K562 (cell line): ENCODE results near the gene UROS. TPM values are rescaled to one million over a fixed set of nuclear protein-coding genes. Genes with fewer than 3 reads are reported as not detected.

Experiments
- ATAC-seq: fragments of 200-7000 bp; cut with Tn5 transposase; 3 replicates; pipeline ENCODE4 v1.9.1; 2020; ENCODE audit warnings: moderate library complexity
- BruUV-seq: library from RNA; stranded (reverse); fragments of 400-500 nt; replicated peaks from 2 replicates; lab custom pipeline; 2021; lab: Mats Ljungman, UMichigan
- CTCF ChIA-PET: fragments of 300-600 bp; formaldehyde crosslinking; extraction: SDS; loops from one replicate; lab custom pipeline; 2021; ENCODE audit warnings: low intra/inter-chr PET ratio; lab: Yijun Ruan, JAX
- POLR2A ChIA-PET: fragments of 300-600, 350-650 bp; sonication (Branson Sonifier 250); formaldehyde crosslinking; extraction: SDS; loops from one replicate; lab custom pipeline; 2021; ENCODE audit warnings: antibody characterized with exemption, inconsistent platforms; lab: Yijun Ruan, JAX
- DNase-seq, 4 experiments: peaks; one replicate each; pipeline versions ENCODE4 v3.0.0 to v3.0.0-alpha.2; 2011 to 2018; ENCODE audit warnings: low spot score in 3 of 4, mixed read lengths in 3 of 4; ENCODE audit errors: extremely low read depth in 1 of 4
- FAIRE-seq: peaks from 2 replicates; lab custom pipeline; 2011; peaks lifted over from hg19 to GRCh38; lab: Jason Lieb, UNC
- H2AFZ ChIP-seq: 2 replicates; pipeline ENCODE4 v1.6.0; 2011; ENCODE audit warnings: low read depth, low read length, control low read depth, inconsistent platforms
- H3K27ac ChIP-seq: fragments of 200-600 bp; 3 replicates; pipeline ENCODE4 v1.8.0; 2011; ENCODE audit warnings: low read depth, mild to moderate bottlenecking, control low read depth, inconsistent platforms, low read length, moderate library complexity, mixed read lengths; ENCODE audit errors: extremely low read depth
- H3K27me3 ChIP-seq, 2 experiments: fragments of 300-600 bp in 1 of 2; 2 replicates in 1 of 2; 3 replicates in 1 of 2; pipeline versions ENCODE4 v1.6.0 to v1.8.0; 2011; ENCODE audit warnings: inconsistent platforms in 2 of 2, low read length in 2 of 2, mild to moderate bottlenecking in 1 of 2, mixed read lengths in 1 of 2, moderate library complexity in 1 of 2; ENCODE audit not compliant: control insufficient read depth in 2 of 2, insufficient read depth in 2 of 2
- H3K36me3 ChIP-seq: fragments of 300-600 bp; 3 replicates; pipeline ENCODE4 v1.8.0; 2011; ENCODE audit warnings: mild to moderate bottlenecking, low read length, inconsistent platforms; ENCODE audit not compliant: control insufficient read depth, insufficient read depth
- H3K4me1 ChIP-seq, 2 experiments: fragments of 200-600 bp in 1 of 2; replicated peaks in 1 of 2; 2 replicates in 1 of 2; 3 replicates in 1 of 2; pipeline versions ENCODE4 v1.5.1 to v1.8.0; 2011; ENCODE audit warnings: inconsistent platforms in 2 of 2, low read length in 2 of 2, mild to moderate bottlenecking in 1 of 2, mixed read lengths in 1 of 2, moderate library complexity in 1 of 2; ENCODE audit not compliant: control insufficient read depth in 2 of 2, insufficient read depth in 2 of 2
- H3K4me2 ChIP-seq: 2 replicates; pipeline ENCODE4 v1.6.1; 2011; ENCODE audit warnings: low read length, control low read depth, inconsistent platforms, mixed read lengths; ENCODE audit not compliant: insufficient read depth
- H3K4me3 ChIP-seq: fragments of 200-600 bp; sonication (generic), shearing (Covaris generic); 2 replicates; pipeline ENCODE4 v1.5.1; 2016; ENCODE audit warnings: control low read depth, inconsistent platforms
- H3K79me2 ChIP-seq: fragments of 200-600 bp; 3 replicates; pipeline ENCODE4 v1.8.0; 2011; ENCODE audit warnings: low read length, inconsistent platforms; ENCODE audit not compliant: control insufficient read depth, insufficient read depth
- H3K9ac ChIP-seq, 2 experiments: 2 replicates each; pipeline versions ENCODE4 v1.6.0 to v1.6.1; 2011; ENCODE audit warnings: low read depth in 2 of 2, low read length in 2 of 2, control low read depth in 1 of 2, inconsistent platforms in 1 of 2, mild to moderate bottlenecking in 1 of 2, mixed read lengths in 1 of 2; ENCODE audit not compliant: insufficient read depth in 1 of 2
- H3K9me1 ChIP-seq: one replicate; pipeline ENCODE4 v1.6.0; 2011; ENCODE audit warnings: inconsistent platforms, mild to moderate bottlenecking, low read length, moderate library complexity; ENCODE audit not compliant: control insufficient read depth, insufficient read depth
- H3K9me3 ChIP-seq: replicated peaks from 2 replicates; pipeline ENCODE4 v1.5.1; 2011; ENCODE audit warnings: low read depth, low read length, inconsistent platforms; ENCODE audit not compliant: control insufficient read depth, insufficient read depth
- H4K20me1 ChIP-seq: replicated peaks from 2 replicates; pipeline ENCODE4 v1.6.1; 2011; ENCODE audit warnings: low read length, inconsistent platforms, mixed read lengths; ENCODE audit not compliant: control insufficient read depth, insufficient read depth
- CCAR2 ChIP-seq: fragments of 200-400 bp; formaldehyde crosslinking; IDR thresholded peaks from 2 replicates; pipeline ENCODE4 v1.6.1; 2017; ENCODE audit warnings: mild to moderate bottlenecking, low read depth, low read length
- HDAC2 ChIP-seq: fragments of 450-650 bp; IDR thresholded peaks from 2 replicates; pipeline ENCODE4 v1.6.1; 2016; ENCODE audit warnings: mild to moderate bottlenecking
- KLF6 ChIP-seq: fragments of 250-450 bp; sonication (Bioruptor Pico); IDR thresholded peaks from 2 replicates; pipeline ENCODE4 v1.4.0; 2020; ENCODE audit warnings: mild to moderate bottlenecking, moderate library complexity, borderline replicate concordance
- NFE2L1 ChIP-seq: fragments of 450-650 bp; IDR thresholded peaks from 2 replicates; pipeline ENCODE4 v1.6.1; 2016; ENCODE audit warnings: missing genetic modification characterization, low read depth, mild to moderate bottlenecking, missing compliant biosample characterization, moderate library complexity, borderline replicate concordance
- PML ChIP-seq: IDR thresholded peaks from 2 replicates; pipeline ENCODE4 v1.6.1; 2012; ENCODE audit warnings: low read length, inconsistent platforms
- RAD21 ChIP-seq, 2 experiments: fragments of 250-450 bp in 1 of 2; fragments of 450-650 bp in 1 of 2; sonication (Bioruptor Pico) in 1 of 2; formaldehyde crosslinking in 1 of 2; IDR thresholded peaks in 1 of 2; conservative IDR thresholded peaks in 1 of 2; 2 replicates each; pipeline versions ENCODE4 v1.4.0 to v1.8.0; 2020 to 2022; ENCODE audit warnings: mild to moderate bottlenecking in 2 of 2, moderate library complexity in 1 of 2
- RFX7 ChIP-seq: fragments of 250-450 bp; sonication (Bioruptor Pico); IDR thresholded peaks from 2 replicates; pipeline ENCODE4 v1.5.1; 2021; ENCODE audit warnings: mild to moderate bottlenecking
- SMARCB1 ChIP-seq: IDR thresholded peaks from 2 replicates; pipeline ENCODE4 v1.6.1; 2011; ENCODE audit warnings: improper control_type of control experiment, low read depth; ENCODE audit not compliant: insufficient read length
- ZNF124 ChIP-seq: sonication (generic); formaldehyde crosslinking; IDR thresholded peaks from 2 replicates; pipeline ENCODE4 v1.8.1; 2022; ENCODE audit warnings: missing genetic modification reagents
- WGBS: fragments of 100-300 bp; shearing (Covaris generic); methylation state at CpG from one replicate; pipeline ENCODE4 v1.1.6; 2016; ENCODE audit warnings: low coverage, mixed read lengths; ENCODE audit not compliant: insufficient coverage; ENCODE audit errors: missing lambda C conversion rate; 5-methylcytosine and 5-hydroxymethylcytosine counted together
- in situ Hi-C: fragments of 300-500 bp; cut with MboI; formaldehyde crosslinking; loops from 4 replicates; pipeline ENCODE4 v1.15.0; 2018; ENCODE audit warnings: inconsistent platforms, mixed read lengths
- intact Hi-C: fragments of 100-400 bp; cut with micrococcal nuclease; formaldehyde crosslinking; loops from 2 replicates; pipeline ENCODE4 v1.14.2; 2022
- polyA plus RNA-seq, 8 experiments: library from polyadenylated mRNA; depleted of rRNA in 4 of 8; stranded (reverse) in 5 of 8; unstranded in 3 of 8; fragments of >200 nt; fragmentation: Nextera tagmentation in 2 of 8; fragmentation: Illumina TruSeq in 1 of 8; extraction: Ambion mirVana in 2 of 8; extraction: Trizol in 1 of 8; gene quantifications; 2 replicates each; pipeline versions ENCODE4 v1.2.1 to v1.2.3, GENCODE V29; 2011 to 2014; ENCODE audit warnings: inconsistent platforms in 1 of 8, missing spikeins in 1 of 8
- total RNA-seq, 7 experiments: library from RNA; depleted of rRNA in 6 of 7; stranded (reverse); fragments of >200 nt in 6 of 7; fragmentation: Illumina TruSeq in 2 of 7; extraction: Trizol in 2 of 7; gene quantifications; 2 replicates each; pipeline versions ENCODE4 v1.2.1 to v1.2.3, GENCODE V29; 2011 to 2021; ENCODE audit warnings: low replicate concordance in 1 of 7
- TF ChIP-seq, protein P1 (sequence below): fragments of 250-450 bp; sonication (Bioruptor Pico); IDR thresholded peaks from 2 replicates; pipeline ENCODE4 v1.8.0; 2022; ENCODE audit warnings: moderate library complexity, mild to moderate bottlenecking, inconsistent platforms
- TF ChIP-seq, protein P2 (sequence below): IDR thresholded peaks from 2 replicates; pipeline ENCODE4 v1.6.1; 2011; ENCODE audit not compliant: insufficient read length; ENCODE audit errors: extremely low read depth
- TF ChIP-seq, protein P3 (sequence below): fragments of 250-450 bp; sonication (Bioruptor Pico); IDR thresholded peaks from 2 replicates; pipeline ENCODE4 v1.5.0; 2021
- TF ChIP-seq, protein P4 (sequence below): IDR thresholded peaks from 3 replicates; pipeline ENCODE4 v1.6.1; 2011; ENCODE audit warnings: borderline replicate concordance, mild to moderate bottlenecking, moderate library complexity; ENCODE audit not compliant: insufficient read length; ENCODE audit errors: extremely low read depth

Gene UROS
- total and polyA plus RNA-seq, 9 of the 15 experiments (the other 6 are each of a cell fraction or from before 2014, with no cell fraction given) = 6.4 to 39.1 (median 32.3) TPM

DNA sequence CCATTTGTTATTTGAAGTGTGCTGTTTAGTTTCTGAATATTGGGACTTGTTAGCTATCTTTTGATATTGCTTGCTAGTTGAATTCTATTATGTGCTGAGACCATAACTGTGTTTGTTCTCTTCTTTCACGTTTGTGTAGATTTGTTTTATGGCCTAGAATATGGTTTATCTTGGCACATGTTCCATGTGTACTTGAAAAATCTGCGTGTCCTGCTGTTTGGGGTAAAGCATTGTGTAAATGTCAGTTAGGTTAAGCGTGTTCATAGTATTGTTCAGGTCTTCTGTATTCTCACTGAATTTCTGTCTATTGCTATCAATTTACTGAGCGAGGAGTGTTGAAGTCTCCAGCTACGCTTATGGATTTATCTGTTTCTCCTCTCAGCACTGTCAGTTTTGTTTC lies 66.9 kb downstream of the UROS start:
- Histone ChIP-seq H3K36me3 (peaks cover 72% of the 10 kb centered on the region), H3K4me3 (no peak overlapping the region), H4K20me1 (no peaks in the 10 kb centered on the region), H3K4me1 (no peaks in the 10 kb centered on the region), H3K27ac (no peak overlapping the region), H2AFZ (no peak overlapping the region), H3K79me2 (no peaks in the 10 kb centered on the region), H3K9me3 (no peaks in the 10 kb centered on the region), H3K4me2 (no peak overlapping the region), H3K9me1 (no peaks in the 10 kb centered on the region), H3K27me3 (no peaks in the 10 kb centered on the region), H3K9ac (no peak overlapping the region)
- no peak for DNase-seq
- ATAC-seq = no peak
- FAIRE-seq = no peak
- POLR2A ChIA-PET = interaction anchor here (0.6 to 0.9 kb wide), 2 partner anchors 33 to 138 kb away, joined by 3 read pairs; no protein-coding TSS in a partner anchor
- intact Hi-C loops = no loop called here
- CTCF ChIA-PET = no interaction called here
- 83% methylated on average over 5 of the region's 5 CpGs for WGBS
- TF ChIP-seq, protein P1, sequence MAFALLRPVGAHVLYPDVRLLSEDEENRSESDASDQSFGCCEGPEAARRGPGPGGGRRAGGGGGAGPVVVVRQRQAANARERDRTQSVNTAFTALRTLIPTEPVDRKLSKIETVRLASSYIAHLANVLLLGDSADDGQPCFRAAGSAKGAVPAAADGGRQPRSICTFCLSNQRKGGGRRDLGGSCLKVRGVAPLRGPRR (CRISPR knock-in tag) = no peak
- TF ChIP-seq CCAR2 = no peak
- no peak for TF ChIP-seq HDAC2
- TF ChIP-seq, protein P2, sequence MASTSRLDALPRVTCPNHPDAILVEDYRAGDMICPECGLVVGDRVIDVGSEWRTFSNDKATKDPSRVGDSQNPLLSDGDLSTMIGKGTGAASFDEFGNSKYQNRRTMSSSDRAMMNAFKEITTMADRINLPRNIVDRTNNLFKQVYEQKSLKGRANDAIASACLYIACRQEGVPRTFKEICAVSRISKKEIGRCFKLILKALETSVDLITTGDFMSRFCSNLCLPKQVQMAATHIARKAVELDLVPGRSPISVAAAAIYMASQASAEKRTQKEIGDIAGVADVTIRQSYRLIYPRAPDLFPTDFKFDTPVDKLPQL = no peak
- no peak for TF ChIP-seq ZNF124
- no peak for TF ChIP-seq PML
- no peak for TF ChIP-seq NFE2L1 (tag)
- no peak for TF ChIP-seq SMARCB1
- no peak for TF ChIP-seq RAD21 (CRISPR knock-in tag; conservative IDR thresholded peaks at IDR 0.05 in 1 of 2, IDR thresholded peaks at IDR 0.05 in 1 of 2)
- TF ChIP-seq RFX7 (CRISPR knock-in tag) = no peak
- TF ChIP-seq, protein P3, sequence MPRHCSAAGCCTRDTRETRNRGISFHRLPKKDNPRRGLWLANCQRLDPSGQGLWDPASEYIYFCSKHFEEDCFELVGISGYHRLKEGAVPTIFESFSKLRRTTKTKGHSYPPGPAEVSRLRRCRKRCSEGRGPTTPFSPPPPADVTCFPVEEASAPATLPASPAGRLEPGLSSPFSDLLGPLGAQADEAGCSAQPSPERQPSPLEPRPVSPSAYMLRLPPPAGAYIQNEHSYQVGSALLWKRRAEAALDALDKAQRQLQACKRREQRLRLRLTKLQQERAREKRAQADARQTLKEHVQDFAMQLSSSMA (CRISPR knock-in tag) = no peak
- TF ChIP-seq KLF6 (CRISPR knock-in tag) = no peak
- TF ChIP-seq, protein P4, sequence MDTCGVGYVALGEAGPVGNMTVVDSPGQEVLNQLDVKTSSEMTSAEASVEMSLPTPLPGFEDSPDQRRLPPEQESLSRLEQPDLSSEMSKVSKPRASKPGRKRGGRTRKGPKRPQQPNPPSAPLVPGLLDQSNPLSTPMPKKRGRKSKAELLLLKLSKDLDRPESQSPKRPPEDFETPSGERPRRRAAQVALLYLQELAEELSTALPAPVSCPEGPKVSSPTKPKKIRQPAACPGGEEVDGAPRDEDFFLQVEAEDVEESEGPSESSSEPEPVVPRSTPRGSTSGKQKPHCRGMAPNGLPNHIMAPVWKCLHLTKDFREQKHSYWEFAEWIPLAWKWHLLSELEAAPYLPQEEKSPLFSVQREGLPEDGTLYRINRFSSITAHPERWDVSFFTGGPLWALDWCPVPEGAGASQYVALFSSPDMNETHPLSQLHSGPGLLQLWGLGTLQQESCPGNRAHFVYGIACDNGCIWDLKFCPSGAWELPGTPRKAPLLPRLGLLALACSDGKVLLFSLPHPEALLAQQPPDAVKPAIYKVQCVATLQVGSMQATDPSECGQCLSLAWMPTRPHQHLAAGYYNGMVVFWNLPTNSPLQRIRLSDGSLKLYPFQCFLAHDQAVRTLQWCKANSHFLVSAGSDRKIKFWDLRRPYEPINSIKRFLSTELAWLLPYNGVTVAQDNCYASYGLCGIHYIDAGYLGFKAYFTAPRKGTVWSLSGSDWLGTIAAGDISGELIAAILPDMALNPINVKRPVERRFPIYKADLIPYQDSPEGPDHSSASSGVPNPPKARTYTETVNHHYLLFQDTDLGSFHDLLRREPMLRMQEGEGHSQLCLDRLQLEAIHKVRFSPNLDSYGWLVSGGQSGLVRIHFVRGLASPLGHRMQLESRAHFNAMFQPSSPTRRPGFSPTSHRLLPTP = no peak
- in situ Hi-C loops = no loop called here
- no TSS peak for BruUV-seq
